Liver (tissue), 9 donors: ENCODE measurements around the gene WNK4. TPM values are rescaled to one million over a fixed set of nuclear protein-coding genes. Genes with fewer than 3 reads are reported as not detected.

Source experiments
- DNase-seq: peaks from one replicate; pipeline ENCODE4 v3.0.0-alpha.2; 2017; ENCODE audit warnings: low spot score
- H3K27ac ChIP-seq, 2 donors: one replicate each; pipeline ENCODE4 v1.7.0; 2013; ENCODE audit warnings: inconsistent platforms in 2 of 2, low read length in 2 of 2, control low read depth in 1 of 2, low read depth in 1 of 2, mild to moderate bottlenecking in 1 of 2
- H3K27me3 ChIP-seq, 4 donors: one replicate each; pipeline versions ENCODE4 v1.6.1 to v1.7.0; 2013; ENCODE audit warnings: low read length in 3 of 4, inconsistent platforms in 1 of 4, mild to moderate bottlenecking in 1 of 4, moderate library complexity in 1 of 4; ENCODE audit not compliant: control insufficient read depth in 4 of 4, insufficient read depth in 4 of 4
- H3K36me3 ChIP-seq, 4 donors: one replicate each; pipeline versions ENCODE4 v1.6.1 to v1.7.0; 2013; ENCODE audit warnings: low read length in 3 of 4, mild to moderate bottlenecking in 3 of 4, low read depth in 1 of 4, moderate library complexity in 1 of 4; ENCODE audit not compliant: control insufficient read depth in 4 of 4, insufficient read depth in 3 of 4
- H3K4me1 ChIP-seq, 4 donors: one replicate each; pipeline versions ENCODE4 v1.6.1 to v1.7.0; 2013; ENCODE audit warnings: low read length in 3 of 4, mild to moderate bottlenecking in 3 of 4, moderate library complexity in 1 of 4; ENCODE audit not compliant: control insufficient read depth in 4 of 4, insufficient read depth in 4 of 4
- H3K4me3 ChIP-seq, 3 donors: one replicate each; pipeline versions ENCODE4 v1.6.1 to v1.7.0; 2013; ENCODE audit warnings: low read length in 3 of 3, control low read depth in 1 of 3, low read depth in 1 of 3, mild to moderate bottlenecking in 1 of 3
- H3K9ac ChIP-seq, 2 donors: one replicate each; pipeline ENCODE4 v1.7.0; 2013; ENCODE audit warnings: low read length in 2 of 2, mild to moderate bottlenecking in 2 of 2, moderate library complexity in 2 of 2, control low read depth in 1 of 2, low read depth in 1 of 2
- H3K9me3 ChIP-seq, 4 donors: one replicate each; pipeline versions ENCODE4 v1.6.1 to v1.7.0; 2013; ENCODE audit warnings: low read length in 3 of 4; ENCODE audit not compliant: control insufficient read depth in 4 of 4
- ATF3 ChIP-seq: IDR thresholded peaks from 2 replicates; pipeline ENCODE4 v1.6.1; 2016; ENCODE audit warnings: antibody characterized with exemption
- CTCF ChIP-seq: fragments of 150-350 bp; IDR thresholded peaks from 2 replicates; pipeline ENCODE4 v1.5.1; 2017; ENCODE audit warnings: improper control_type of control experiment, low read depth, low read length; ENCODE audit not compliant: missing input control
- EGR1 ChIP-seq, 2 donors: IDR thresholded peaks; 2 replicates each; pipeline ENCODE4 v1.6.1; 2016 to 2018; ENCODE audit warnings: antibody characterized with exemption in 2 of 2, low read depth in 2 of 2
- FOXA2 ChIP-seq: IDR thresholded peaks from 2 replicates; pipeline ENCODE4 v1.6.1; 2016; ENCODE audit warnings: antibody characterized with exemption
- GABPA ChIP-seq, 2 donors: IDR thresholded peaks in 1 of 2; conservative IDR thresholded peaks in 1 of 2; 2 replicates each; pipeline ENCODE4 v1.6.1; 2016; ENCODE audit warnings: antibody characterized with exemption in 2 of 2, mild to moderate bottlenecking in 1 of 2, moderate library complexity in 1 of 2
- HNF4A ChIP-seq, 2 donors: conservative IDR thresholded peaks; 2 replicates each; pipeline ENCODE4 v1.6.1; 2016; ENCODE audit warnings: antibody characterized with exemption in 2 of 2, mild to moderate bottlenecking in 2 of 2
- HNF4G ChIP-seq: IDR thresholded peaks from 2 replicates; pipeline ENCODE4 v1.6.1; 2016; ENCODE audit warnings: antibody characterized with exemption
- JUND ChIP-seq, 2 donors: IDR thresholded peaks; 2 replicates each; pipeline ENCODE4 v1.6.1; 2016; ENCODE audit warnings: antibody characterized with exemption in 2 of 2
- MAX ChIP-seq: IDR thresholded peaks from 2 replicates; pipeline ENCODE4 v1.6.1; 2016; ENCODE audit warnings: antibody characterized with exemption
- NR2F2 ChIP-seq: IDR thresholded peaks from 2 replicates; pipeline ENCODE4 v1.6.1; 2016; ENCODE audit warnings: antibody characterized with exemption
- RAD21 ChIP-seq, 2 donors: IDR thresholded peaks; 2 replicates each; pipeline ENCODE4 v1.6.1; 2016; ENCODE audit warnings: antibody characterized with exemption in 2 of 2, mild to moderate bottlenecking in 2 of 2
- REST ChIP-seq: IDR thresholded peaks from 2 replicates; pipeline ENCODE4 v1.6.1; 2016; ENCODE audit warnings: antibody characterized with exemption, mild to moderate bottlenecking
- RXRA ChIP-seq, 2 donors: IDR thresholded peaks; 2 replicates each; pipeline ENCODE4 v1.6.1; 2017 to 2018; ENCODE audit warnings: antibody characterized with exemption in 2 of 2, mild to moderate bottlenecking in 1 of 2
- SP1 ChIP-seq: IDR thresholded peaks from 2 replicates; pipeline ENCODE4 v1.6.1; 2018; ENCODE audit warnings: antibody characterized with exemption, mild to moderate bottlenecking
- YY1 ChIP-seq: IDR thresholded peaks from 2 replicates; pipeline ENCODE4 v1.6.1; 2016; ENCODE audit warnings: antibody characterized with exemption, mild to moderate bottlenecking
- ZBTB33 ChIP-seq: IDR thresholded peaks from 2 replicates; pipeline ENCODE4 v1.6.1; 2016; ENCODE audit warnings: antibody characterized with exemption
- whole genome bisulfite sequencing: extraction: QIAGEN DNeasy Blood & Tissue Kit; methylation state at CpG from one replicate; pipeline ENCODE4 v1.1.7; 2013; 5-methylcytosine and 5-hydroxymethylcytosine counted together
- polyA plus RNA-seq, 2 donors: library from polyadenylated mRNA; stranded (reverse) in 1 of 2; unstranded in 1 of 2; fragments of 200-250 nt in 1 of 2; fragments of >200 nt in 1 of 2; fragmentation: Nextera tagmentation in 1 of 2; extraction: Ambion mirVana in 1 of 2; gene quantifications; one replicate each; pipeline versions ENCODE4 v1.2.1 to v1.2.3, GENCODE V29; 2013 to 2015
- total RNA-seq, 2 donors: library from RNA; depleted of rRNA; stranded (reverse); fragments of >200 nt; gene quantifications; one replicate each; pipeline ENCODE4 v1.2.3, GENCODE V29; 2014
- donor health status: healthy.
- donor health status: healthy.
- donor health status: healthy.
- donor health status: healthy.
- donor health status: healthy.

The WNK4 gene
- total and polyA plus RNA-seq, 4 donors = 0.33 to 7.5 (median 0.50) TPM

- Histone ChIP-seq H3K9ac (no peak overlapping the region), H3K4me3 (no peak overlapping the region), H3K9me3 (no peaks in the 10 kb centered on the region), H3K36me3 (no peaks in the 10 kb centered on the region), H3K27me3 (no peaks in the 10 kb centered on the region), H3K27ac (no peak overlapping the region), H3K4me1 (peaks cover 0 to 13% (median 9%) of the 10 kb centered on the region in 4 donors)
- TF ChIP-seq MAX (no peak), HNF4G (no peak), ZBTB33 (no peak), YY1 (no peak), RAD21 (IDR thresholded peaks at IDR 0.05) (no peak), FOXA2 (no peak), CTCF (no peak), REST (no peak), HNF4A (conservative IDR thresholded peaks at IDR 0.05) (no peak), GABPA (IDR thresholded peaks at IDR 0.05 in 1 of 2, conservative IDR thresholded peaks at IDR 0.05 in 1 of 2) (no peak), JUND (IDR thresholded peaks at IDR 0.05) (no peak), EGR1 (IDR thresholded peaks at IDR 0.05; ENCODE audit: low read depth in 2 of 2) (no peak), SP1 (no peak), RXRA (IDR thresholded peaks at IDR 0.05) (no peak), NR2F2 (no peak), ATF3 (no peak)
- no peak for DNase-seq
- 53% methylated on average over 2 of the region's 2 CpGs for WGBS
Observed at GRCh38 chr17:42803074-42803883, 22.9 kb downstream of the WNK4 start.
